Endometrium (tissue), 2 donors: ENCODE results near the gene IMPACT.

Source experiments
- FAIRE-seq: peaks from 2 replicates; lab custom pipeline; 2012; peaks lifted over from hg19 to GRCh38; lab: Jason Lieb, UNC
- donor health status: control.
- donor health status: control.

IMPACT gene

DNA sequence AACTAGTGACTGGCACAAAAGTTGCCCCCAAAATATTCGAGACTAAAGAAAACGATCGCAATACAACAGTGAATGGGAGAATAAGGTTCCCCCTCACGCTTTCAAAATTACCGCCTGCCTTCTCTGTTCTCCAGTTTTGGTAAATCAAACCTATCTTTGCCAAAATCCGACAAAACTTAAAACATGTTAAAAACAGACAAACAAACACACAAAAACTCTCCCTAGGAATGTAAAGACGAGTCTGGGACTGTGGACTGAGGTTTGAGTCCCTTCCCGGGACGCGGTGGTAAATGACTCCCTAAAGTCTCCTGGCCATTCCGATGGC lies 435 bp upstream of the IMPACT start:
- no peak for FAIRE-seq

GRCh38 chr18:24427484-24427883 lies 1.0 kb downstream of the IMPACT start:
- FAIRE-seq: no peak

DNA sequence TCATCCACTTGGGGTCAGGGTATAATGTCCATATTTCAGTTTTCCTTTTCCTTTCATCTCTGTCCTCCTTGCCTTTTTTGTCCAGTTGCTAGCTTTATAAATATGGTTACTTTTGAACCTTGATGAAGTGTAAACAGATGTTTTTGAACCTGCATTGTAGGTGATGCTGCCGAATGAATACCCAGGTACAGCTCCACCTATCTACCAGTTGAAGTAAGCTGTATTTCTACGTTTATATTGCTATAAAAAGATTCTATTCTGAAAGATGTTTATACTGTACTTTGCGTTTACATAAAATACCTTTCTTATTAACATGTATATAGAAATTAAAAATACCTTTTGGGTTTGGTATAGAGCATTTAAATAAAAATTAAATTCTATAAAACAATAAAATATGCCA lies 2.2 kb downstream of the IMPACT start:
- FAIRE-seq: no peak

GRCh38 chr18:24429188-24429587 lies 2.7 kb downstream of the IMPACT start:
- FAIRE-seq: no peak

- no peak for FAIRE-seq
Observed at GRCh38 chr18:24432618-24433017, 6.1 kb downstream of the IMPACT start.

DNA sequence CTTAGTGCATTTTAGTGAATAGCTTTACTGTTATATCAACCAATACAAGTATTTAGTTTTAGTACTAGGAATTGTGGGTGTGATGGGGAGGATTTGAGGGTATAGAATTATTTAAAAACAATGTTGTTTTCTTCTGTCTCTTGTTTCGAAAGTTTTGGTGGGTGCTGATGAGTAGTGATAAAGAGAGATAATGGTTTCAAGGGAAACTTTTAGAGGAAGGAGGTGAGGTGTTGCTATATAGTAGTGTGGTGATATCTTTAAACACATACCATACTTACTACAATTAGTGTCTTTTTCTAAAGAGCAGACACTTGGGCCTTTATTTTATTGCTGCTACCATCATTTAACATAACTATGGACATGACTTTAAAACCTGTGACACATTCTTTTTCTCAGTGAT lies 10.5 kb downstream of the IMPACT start:
- no peak for FAIRE-seq

- FAIRE-seq: no peak
Observed at GRCh38 chr18:24443870-24444269, 17.4 kb downstream of the IMPACT start.

DNA sequence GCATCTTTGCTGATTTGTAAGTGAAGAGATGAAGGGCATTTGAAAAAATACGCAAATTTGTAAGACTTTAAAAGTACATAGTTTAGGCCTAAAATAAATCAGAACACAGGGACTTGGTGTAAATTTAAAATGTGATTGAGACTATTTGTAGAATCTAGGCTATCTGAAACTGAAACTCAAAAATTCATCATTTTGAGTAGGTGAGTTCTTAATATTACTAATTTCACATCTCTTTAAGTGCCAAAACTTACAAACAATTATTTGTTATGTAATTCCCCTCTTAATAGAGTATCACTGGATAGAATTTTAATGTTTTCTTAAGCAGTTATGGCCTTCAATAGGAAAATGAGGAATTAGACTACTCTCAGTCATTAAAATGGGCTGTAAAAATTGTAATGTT lies 20.0 kb downstream of the IMPACT start:
- no peak for FAIRE-seq

- no peak for FAIRE-seq
Observed at GRCh38 chr18:24446953-24447538, 20.6 kb downstream of the IMPACT start.

DNA sequence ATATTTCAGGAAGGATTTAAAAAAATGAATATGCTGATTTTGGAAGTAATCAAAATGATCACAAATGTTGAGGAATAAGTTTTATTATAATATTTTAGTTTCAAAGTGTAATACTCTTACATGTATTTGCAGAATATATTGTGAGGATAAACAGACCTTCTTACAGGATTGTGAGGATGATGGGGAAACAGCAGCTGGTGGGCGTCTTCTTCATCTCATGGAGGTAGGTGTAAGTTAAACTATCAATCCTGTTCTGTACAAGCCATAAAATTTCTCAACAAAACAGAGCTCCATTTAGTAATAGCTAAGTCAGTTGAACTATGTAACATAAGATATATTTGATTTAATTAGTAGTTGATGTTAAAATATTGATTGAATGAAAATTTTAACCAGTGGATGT lies 21.5 kb downstream of the IMPACT start:
- no peak for FAIRE-seq

- no peak for FAIRE-seq
Observed at GRCh38 chr18:24456549-24456948, 30.1 kb downstream of the IMPACT start.

GRCh38 chr18:24459772-24460171 lies 33.3 kb downstream of the IMPACT start:
- FAIRE-seq: no peak

GRCh38 chr18:24460388-24460787 lies 33.9 kb downstream of the IMPACT start, which contains the start of gene HRH4:
Gene HRH4, plus strand, starts transcription at chr18:24460637. Its CDS starts 92 bp downstream, at chr18:24460729.
- no peak for FAIRE-seq

GRCh38 chr18:24461996-24462395 lies 35.5 kb downstream of the IMPACT start:
- no peak for FAIRE-seq

DNA sequence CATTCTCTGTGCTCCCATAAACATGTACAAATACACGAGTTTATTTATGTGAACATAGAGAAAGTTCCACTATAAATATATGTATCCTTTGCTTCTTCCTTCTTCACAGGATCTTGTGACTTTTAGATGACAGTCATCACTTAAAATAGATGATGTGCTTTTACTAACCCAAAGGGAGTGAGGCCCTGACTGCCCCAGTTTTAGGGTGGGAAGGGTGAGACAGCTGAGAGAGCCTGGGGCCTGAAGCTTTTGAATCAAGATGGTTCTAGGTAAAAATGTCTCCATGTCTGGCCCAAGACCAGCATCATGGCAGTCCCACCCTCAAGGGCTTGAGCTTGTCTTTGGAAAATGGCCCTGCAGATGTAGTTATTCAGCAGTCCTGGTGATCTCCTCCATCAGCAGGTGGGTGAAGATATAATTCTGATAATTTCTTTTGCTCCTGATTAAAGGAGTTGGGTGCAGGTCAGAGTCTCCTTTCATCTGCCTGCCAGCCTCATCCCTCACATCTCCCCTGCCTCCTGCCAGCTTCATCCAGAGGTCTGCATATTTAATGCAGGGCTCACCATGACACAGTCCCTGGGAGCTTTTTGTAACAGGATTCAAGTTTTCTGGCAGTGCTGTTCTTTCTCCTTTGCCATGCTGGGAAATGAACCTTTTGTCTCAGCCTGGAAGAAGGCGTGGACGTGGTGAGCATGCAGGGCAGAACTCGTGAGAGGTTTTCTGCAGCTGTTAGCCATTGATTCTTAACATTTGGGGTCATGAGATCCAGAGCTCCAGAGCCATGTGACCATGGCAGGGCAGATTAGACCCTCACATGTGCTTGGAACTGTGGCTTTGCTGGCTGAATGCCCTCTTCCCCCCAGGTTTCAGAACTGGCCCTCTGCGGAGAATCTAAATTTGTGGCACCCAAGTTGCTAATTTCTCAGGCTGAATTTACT lies 36.6 kb downstream of the IMPACT start:
- no peak for FAIRE-seq

DNA sequence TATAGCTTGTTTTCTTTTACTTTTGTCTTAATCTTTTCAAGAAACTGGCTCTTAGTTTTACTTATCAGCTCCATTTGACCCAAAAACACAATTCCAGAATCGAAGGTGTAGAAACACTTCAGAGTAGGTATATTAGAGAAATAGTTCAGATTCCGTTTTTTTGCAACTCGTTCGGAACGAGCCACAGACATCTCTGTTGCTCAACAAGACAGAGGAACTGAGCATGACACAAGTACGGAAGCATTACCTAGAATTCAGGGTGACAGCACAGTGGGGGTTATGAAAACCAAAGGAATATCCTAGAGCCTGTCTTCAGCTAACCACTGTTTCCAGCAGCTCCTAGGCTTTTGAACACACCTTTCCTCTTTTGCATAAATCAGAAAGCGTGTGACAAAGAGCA lies 39.0 kb downstream of the IMPACT start:
- no peak for FAIRE-seq

DNA sequence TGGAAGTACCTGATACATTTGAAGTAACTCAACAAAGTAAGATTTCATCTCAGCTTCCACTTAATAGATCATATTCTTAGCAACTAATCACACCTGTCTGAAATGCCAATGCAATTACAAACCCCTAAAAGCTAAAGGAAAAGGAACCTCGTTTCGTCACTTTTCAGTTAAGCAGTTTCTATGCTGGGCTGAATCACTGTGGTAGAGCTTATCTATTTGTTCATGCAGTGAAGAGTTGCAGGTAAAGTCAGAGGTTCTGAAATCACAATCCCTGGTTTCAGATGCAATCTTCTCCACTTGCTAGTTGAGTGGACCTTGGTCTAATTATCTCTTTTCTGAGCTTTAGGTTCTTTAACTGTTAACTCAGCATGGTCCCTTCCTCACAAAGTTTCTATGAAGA lies 40.3 kb downstream of the IMPACT start:
- no peak for FAIRE-seq

DNA sequence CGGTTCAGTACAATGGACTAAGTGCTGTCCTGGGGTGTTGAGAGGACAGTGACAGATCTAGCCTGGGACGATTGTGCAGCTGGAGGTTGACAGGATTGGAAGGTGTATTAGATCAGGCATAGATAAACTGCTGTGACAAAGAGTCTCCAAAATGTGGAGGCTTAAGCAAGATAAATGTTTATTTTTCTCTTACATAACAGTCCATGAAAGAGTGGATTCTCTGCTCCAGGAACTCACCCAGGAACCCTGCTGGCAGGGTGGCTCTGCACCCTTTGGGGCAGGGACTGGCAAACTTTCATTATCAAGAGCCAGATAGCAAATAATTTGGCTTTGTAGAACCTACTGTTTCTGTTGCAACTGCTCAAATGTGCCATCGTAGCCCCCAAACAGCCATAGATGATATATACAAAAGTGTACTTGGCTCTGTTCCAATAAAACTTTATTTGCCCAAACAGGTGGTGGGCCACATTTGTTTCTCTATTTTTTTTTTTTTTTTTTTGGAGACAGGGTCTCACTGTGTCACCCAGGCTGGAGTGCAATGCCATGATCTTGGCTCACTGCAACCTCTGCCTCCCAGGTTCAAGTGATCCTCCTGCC lies 43.6 kb downstream of the IMPACT start:
- no peak for FAIRE-seq

DNA sequence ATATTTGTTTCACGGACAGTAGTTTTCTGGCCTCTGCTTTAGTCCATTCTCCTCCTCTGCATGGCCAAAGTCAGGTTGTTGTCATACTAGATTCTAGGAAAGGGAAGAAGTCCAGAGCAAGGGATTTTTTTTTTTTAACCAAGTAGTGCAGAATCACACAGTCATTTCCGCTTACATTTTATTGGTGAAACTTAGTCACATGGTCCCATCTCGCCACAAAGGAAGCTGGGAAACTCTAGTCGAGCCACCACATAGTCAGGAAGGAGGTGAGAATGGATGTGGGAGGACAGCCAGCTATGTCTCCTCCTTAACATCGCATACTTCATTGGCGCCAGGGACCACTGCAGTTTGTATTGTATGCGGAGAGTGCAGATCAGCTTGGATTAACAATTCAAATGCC lies 44.3 kb downstream of the IMPACT start:
- FAIRE-seq: no peak

GRCh38 chr18:24472591-24472990 lies 46.1 kb downstream of the IMPACT start:
- FAIRE-seq: no peak

GRCh38 chr18:24474406-24474805 lies 47.9 kb downstream of the IMPACT start:
- FAIRE-seq: no peak

DNA sequence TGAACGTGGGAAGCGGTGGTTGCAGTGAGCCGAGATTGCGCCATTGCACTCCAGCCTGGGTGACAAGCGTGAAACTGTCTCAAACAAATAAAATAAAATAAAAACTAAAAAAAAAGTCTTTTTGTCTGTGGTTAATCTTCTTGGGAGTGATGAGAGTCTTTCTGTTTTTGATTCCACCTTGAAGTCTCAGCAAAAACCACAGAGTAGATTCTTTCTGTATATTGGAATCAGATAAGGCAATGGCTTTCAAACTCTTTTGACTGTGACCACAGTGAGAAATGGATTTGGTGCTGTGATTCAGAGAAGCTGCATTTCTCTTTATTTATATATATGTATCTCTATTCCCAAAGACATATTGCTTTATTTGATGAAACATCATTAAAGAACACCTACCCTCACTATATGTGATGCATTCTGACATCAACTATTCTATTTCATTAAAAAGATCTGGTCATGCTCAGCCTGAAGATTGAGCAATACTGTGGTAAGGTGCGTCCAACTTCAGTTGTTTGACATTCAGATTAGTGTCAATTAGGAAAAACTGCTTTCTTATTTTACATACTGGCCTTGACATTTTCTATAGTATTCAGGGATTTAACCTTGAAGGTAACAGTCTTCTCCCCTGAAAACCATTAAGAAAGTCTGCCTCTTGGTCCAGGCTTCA lies 49.6 kb downstream of the IMPACT start:
- no peak for FAIRE-seq

GRCh38 chr18:24479371-24479770 lies 52.9 kb downstream of the IMPACT start:
- FAIRE-seq: no peak
